Measurements from ENCODE around the gene PRXL2C.
"Not testable (repeated sequence)": the region's sequence is repeated elsewhere in the genome, so short reads cannot be mapped to it uniquely, and the experiment has no call there.

PRXL2C gene, protein sequence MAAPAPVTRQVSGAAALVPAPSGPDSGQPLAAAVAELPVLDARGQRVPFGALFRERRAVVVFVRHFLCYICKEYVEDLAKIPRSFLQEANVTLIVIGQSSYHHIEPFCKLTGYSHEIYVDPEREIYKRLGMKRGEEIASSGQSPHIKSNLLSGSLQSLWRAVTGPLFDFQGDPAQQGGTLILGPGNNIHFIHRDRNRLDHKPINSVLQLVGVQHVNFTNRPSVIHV

DNA sequence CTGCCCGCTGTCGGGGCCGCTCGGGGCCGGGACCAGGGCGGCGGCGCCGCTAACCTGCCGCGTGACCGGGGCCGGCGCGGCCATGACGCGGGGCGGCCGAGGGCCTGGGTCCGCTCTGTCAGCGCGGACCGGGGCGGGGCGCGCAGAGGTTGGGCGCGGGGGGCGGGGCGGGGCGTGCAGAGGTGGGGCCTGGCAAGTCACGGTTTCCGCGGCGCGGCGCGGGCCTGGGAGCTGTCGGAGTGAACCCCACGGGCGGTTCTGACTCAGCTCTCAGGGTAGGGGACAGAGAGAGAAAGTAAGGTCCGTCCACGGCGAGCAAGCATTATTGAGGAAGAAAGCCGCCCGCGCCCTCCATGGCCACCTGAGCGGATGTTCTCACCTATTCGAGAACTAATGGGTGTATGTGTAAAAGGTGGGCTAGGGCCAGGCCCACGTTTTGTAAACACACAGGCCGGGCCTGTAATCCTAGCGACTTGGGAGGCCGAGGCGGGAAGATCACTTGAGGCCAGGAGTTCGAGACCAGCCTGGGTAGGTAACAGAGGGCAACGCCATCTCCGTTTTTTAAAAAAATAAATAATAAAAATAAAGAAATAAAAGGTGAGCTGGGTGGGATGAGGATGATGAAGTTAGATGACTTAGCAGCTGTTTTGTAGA lies at the start of gene PRXL2C:
Gene PRXL2C, minus strand, starts transcription at position 120 of the 654 bp plus-strand sequence. Its CDS starts 36 bp downstream, at position 84.
- Histone ChIP-seq H3K79me2 (ENCODE audit: low read length) (no peaks in the 10 kb centered on the region), H3K4me3 (ENCODE audit: low read length) (peak within 1 kb of the TSS; percentile 87), H3K4me2 (ENCODE audit: low read length) (peak within 1 kb of the TSS; percentile 78), H3K27ac (ENCODE audit: low read length) (no peak within 1 kb of the TSS), H3K36me3 (replicated peaks; ENCODE audit: low read depth, low read length) (no peaks in the 10 kb centered on the region), H2AFZ (ENCODE audit: low read depth, low read length) (peak within 1 kb of the TSS; percentile 76; the same call in 1 of the 2 replicates), H3K4me1 (ENCODE audit: low read length) (peaks cover 4% of the 10 kb centered on the region), H4K20me1 (ENCODE audit: insufficient read depth, low read length) (no peaks in the 10 kb centered on the region), H3K9ac (ENCODE audit: low read length) (peak within 1 kb of the TSS; percentile 72), H3K9me3 (ENCODE audit: insufficient read depth, low read length) (no peaks in the 10 kb centered on the region), H3K27me3 (ENCODE audit: low read depth, low read length) (no peaks in the 10 kb centered on the region)
- TF ChIP-seq, protein P1, sequence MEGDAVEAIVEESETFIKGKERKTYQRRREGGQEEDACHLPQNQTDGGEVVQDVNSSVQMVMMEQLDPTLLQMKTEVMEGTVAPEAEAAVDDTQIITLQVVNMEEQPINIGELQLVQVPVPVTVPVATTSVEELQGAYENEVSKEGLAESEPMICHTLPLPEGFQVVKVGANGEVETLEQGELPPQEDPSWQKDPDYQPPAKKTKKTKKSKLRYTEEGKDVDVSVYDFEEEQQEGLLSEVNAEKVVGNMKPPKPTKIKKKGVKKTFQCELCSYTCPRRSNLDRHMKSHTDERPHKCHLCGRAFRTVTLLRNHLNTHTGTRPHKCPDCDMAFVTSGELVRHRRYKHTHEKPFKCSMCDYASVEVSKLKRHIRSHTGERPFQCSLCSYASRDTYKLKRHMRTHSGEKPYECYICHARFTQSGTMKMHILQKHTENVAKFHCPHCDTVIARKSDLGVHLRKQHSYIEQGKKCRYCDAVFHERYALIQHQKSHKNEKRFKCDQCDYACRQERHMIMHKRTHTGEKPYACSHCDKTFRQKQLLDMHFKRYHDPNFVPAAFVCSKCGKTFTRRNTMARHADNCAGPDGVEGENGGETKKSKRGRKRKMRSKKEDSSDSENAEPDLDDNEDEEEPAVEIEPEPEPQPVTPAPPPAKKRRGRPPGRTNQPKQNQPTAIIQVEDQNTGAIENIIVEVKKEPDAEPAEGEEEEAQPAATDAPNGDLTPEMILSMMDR (IDR thresholded peaks at IDR 0.05; ENCODE audit: low read depth, low read length), result no peak

DNA sequence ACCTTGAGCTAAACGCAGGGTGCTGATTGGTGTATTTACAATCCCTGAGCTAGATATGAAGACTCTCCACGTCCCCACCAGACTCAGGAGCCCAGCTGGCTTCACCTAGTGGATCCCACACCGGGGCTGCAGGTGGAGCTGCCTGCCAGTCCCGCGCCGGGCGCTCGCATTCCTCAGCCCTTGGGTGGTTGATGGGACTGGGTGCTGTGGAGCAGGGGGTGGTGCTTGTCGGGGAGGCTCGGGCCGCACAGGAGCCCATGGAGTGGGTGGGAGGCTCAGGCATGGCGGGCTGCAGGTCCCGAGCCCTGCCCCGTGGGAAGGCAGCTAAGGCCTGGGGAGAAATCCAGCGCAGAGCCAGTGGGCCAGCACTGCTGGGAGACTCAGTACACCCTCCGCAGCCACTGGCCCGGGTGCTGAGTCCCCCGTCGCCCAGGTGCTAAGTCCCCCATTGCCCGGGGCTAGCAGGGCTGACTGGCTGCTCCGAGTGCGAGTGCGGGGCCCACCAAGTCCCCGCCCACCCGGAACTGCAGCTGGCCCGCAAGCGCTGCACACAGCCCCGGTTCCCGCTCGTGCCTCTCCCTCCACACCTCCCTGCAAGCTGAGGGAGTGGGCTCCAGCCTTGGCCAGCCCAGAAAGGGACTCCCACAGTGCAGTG lies 45.7 kb upstream of the PRXL2C start:
- H3K9ac ChIP-seq (ENCODE audit: low read length); H4K20me1 ChIP-seq (ENCODE audit: insufficient read depth, low read length); H3K27me3 ChIP-seq (ENCODE audit: low read depth, low read length); H3K36me3 ChIP-seq (replicated peaks; ENCODE audit: low read depth, low read length); H3K79me2 ChIP-seq (ENCODE audit: low read length); H3K4me2 ChIP-seq (ENCODE audit: low read length); H3K4me3 ChIP-seq (ENCODE audit: low read length); H3K4me1 ChIP-seq (ENCODE audit: low read length); H3K9me3 ChIP-seq (ENCODE audit: insufficient read depth, low read length); H3K27ac ChIP-seq (ENCODE audit: low read length); H2AFZ ChIP-seq (ENCODE audit: low read depth, low read length): not testable (repeated sequence)

DNA sequence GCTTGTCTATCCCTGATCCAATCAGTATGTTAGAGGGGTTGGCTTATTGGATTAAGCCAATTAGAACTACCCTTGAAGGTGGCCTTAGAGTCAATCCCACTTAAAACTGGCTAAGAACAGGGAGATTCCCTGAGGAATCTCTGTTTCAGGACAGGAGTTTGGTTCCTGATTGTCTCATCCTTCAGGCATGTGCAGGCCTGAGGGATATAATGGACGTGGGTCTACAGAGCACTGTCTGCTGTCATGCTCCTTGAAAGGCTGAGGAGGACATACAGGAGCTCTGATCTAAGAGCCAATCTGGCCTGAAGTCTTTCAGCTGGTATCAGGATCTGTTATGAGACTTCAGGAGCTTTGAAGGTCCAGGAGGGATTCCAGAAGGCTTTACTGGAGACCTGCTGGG lies 36.2 kb upstream of the PRXL2C start:
- H4K20me1 ChIP-seq (ENCODE audit: insufficient read depth, low read length), result no peaks in the 10 kb centered on the region
- no peaks in the 10 kb centered on the region for H3K27me3 ChIP-seq (ENCODE audit: low read depth, low read length)
- H3K4me1 ChIP-seq (ENCODE audit: low read length), result no peaks in the 10 kb centered on the region
- H3K27ac ChIP-seq (ENCODE audit: low read length), result no peak overlapping the region
- H3K36me3 ChIP-seq (replicated peaks; ENCODE audit: low read depth, low read length), result no peaks in the 10 kb centered on the region
- H3K9me3 ChIP-seq (ENCODE audit: insufficient read depth, low read length), result no peaks in the 10 kb centered on the region
- H3K79me2 ChIP-seq (ENCODE audit: low read length), result no peaks in the 10 kb centered on the region
- H2AFZ ChIP-seq (ENCODE audit: low read depth, low read length), result no peak overlapping the region
- H3K4me2 ChIP-seq (ENCODE audit: low read length), result no peak overlapping the region
- no peak overlapping the region for H3K4me3 ChIP-seq (ENCODE audit: low read length)
- TF ChIP-seq, protein P1 (IDR thresholded peaks at IDR 0.05; ENCODE audit: low read depth, low read length), result no peak
- TF ChIP-seq EZH2phosphoT487 (IDR thresholded peaks at IDR 0.05; ENCODE audit: low read depth), result no peak
- no peak overlapping the region for H3K9ac ChIP-seq (ENCODE audit: low read length)

DNA sequence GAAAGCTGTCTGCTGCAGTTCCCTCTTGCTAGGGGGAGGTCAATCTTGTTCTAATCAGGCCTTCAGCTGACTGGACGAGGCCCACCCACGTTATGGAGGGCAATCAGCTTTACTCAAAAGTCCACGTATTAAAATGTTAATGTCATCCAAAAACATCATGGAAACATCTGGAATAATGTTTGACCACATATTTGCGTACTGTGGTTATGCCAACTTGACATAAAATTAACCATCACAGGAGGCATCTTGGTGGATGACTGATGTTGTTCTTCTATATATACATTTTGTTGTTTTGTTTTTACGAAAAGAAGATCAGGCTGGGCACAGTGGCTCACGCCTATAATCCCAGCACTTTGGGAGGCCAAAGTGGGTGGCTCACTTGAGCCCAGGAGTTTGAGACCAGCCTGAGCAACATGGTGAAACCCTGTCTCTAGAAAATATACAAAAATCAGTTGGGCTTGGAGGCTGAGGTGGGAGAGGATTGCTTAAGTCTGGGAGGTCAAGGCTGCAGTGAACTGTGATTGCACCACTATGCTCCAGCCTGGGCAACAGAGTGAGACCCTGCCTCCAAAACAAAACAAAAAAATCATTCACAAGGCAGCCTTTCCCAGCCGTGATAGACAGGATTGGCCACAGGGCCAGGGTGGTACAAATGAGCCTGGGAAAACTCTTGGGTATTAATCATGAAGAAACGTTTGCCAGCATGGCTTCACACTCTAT lies 33.8 kb upstream of the PRXL2C start:
- Histone ChIP-seq H3K79me2 (ENCODE audit: low read length) (no peaks in the 10 kb centered on the region), H3K36me3 (replicated peaks; ENCODE audit: low read depth, low read length) (no peaks in the 10 kb centered on the region), H3K27me3 (ENCODE audit: low read depth, low read length) (no peaks in the 10 kb centered on the region), H2AFZ (ENCODE audit: low read depth, low read length) (no peak overlapping the region), H3K9ac (ENCODE audit: low read length) (no peak overlapping the region), H4K20me1 (ENCODE audit: insufficient read depth, low read length) (no peaks in the 10 kb centered on the region), H3K27ac (ENCODE audit: low read length) (no peak overlapping the region), H3K4me2 (ENCODE audit: low read length) (no peak overlapping the region), H3K4me3 (ENCODE audit: low read length) (no peak overlapping the region), H3K9me3 (ENCODE audit: insufficient read depth, low read length) (no peaks in the 10 kb centered on the region), H3K4me1 (ENCODE audit: low read length) (no peaks in the 10 kb centered on the region)
- no peak for TF ChIP-seq EZH2phosphoT487 (IDR thresholded peaks at IDR 0.05; ENCODE audit: low read depth)
- TF ChIP-seq, protein P1 (IDR thresholded peaks at IDR 0.05; ENCODE audit: low read depth, low read length), result no peak
